ENCODE results near the gene FBXW2.
"Not testable (repeated sequence)": the region's sequence is repeated elsewhere in the genome, so short reads cannot be mapped to it uniquely, and the experiment has no call there.

FBXW2 gene

GRCh38 chr9:120792898-120793765 lies at the start of gene FBXW2:
Gene FBXW2 (minus strand): TSS chr9:120793416. CDS start chr9:120788258, 5,158 bp downstream.
- peak within 1 kb of the TSS; percentile 98 for H3K4me3 Mint-ChIP-seq
- peaks cover 36% of the 10 kb centered on the region for H3K4me1 Mint-ChIP-seq
- H3K27me3 Mint-ChIP-seq: no peaks in the 10 kb centered on the region
- no peaks in the 10 kb centered on the region for H3K9me3 Mint-ChIP-seq
- peak within 1 kb of the TSS; percentile 97 to 98 for H3K27ac Mint-ChIP-seq
- DNase-seq: peak; percentile 83 to 87
- peak; percentile 97 for ATAC-seq

GRCh38 chr9:120841930-120842684 lies 48.9 kb upstream of the FBXW2 start:
- no peaks in the 10 kb centered on the region for H3K9me3 Mint-ChIP-seq
- ATAC-seq (peak; percentile 0), DNase-seq (no peak)
- no peaks in the 10 kb centered on the region for H3K27me3 Mint-ChIP-seq
- H3K4me3 Mint-ChIP-seq: peak overlapping the region; percentile 99 to 100
- H3K4me1 Mint-ChIP-seq: peaks cover 80% of the 10 kb centered on the region
- peak overlapping the region; percentile 99 to 100 for H3K27ac Mint-ChIP-seq

GRCh38 chr9:120839146-120839545 lies 45.9 kb upstream of the FBXW2 start:
- no peaks in the 10 kb centered on the region for H3K9me3 Mint-ChIP-seq
- H3K4me1 Mint-ChIP-seq: peaks cover 60% of the 10 kb centered on the region
- H3K27ac Mint-ChIP-seq: peak overlapping the region in 1 of 2 donors; percentile 16
- DNase-seq (no peak), ATAC-seq (no peak)
- H3K4me3 Mint-ChIP-seq: peak overlapping the region; percentile 2 to 59
- H3K27me3 Mint-ChIP-seq: no peaks in the 10 kb centered on the region

- no peak for DNase-seq
- Mint-ChIP-seq H3K4me1 (peaks cover 57% of the 10 kb centered on the region), H3K4me3 (peak overlapping the region in 1 of 2 donors; percentile 46), H3K27ac (peak overlapping the region in 1 of 2 donors; percentile 85), H3K9me3 (no peaks in the 10 kb centered on the region), H3K27me3 (no peaks in the 10 kb centered on the region)
- no peak for ATAC-seq
Measured at GRCh38 chr9:120837921-120838320, 44.7 kb upstream of the FBXW2 start.

- H3K27ac Mint-ChIP-seq: peak overlapping the region in 1 of 2 donors; percentile 49
Measured at GRCh38 chr9:120833325-120833724, 40.1 kb upstream of the FBXW2 start.

GRCh38 chr9:120832807-120833206 lies 39.6 kb upstream of the FBXW2 start:
- DNase-seq: no peak
- Mint-ChIP-seq H3K27me3 (no peaks in the 10 kb centered on the region), H3K27ac (peak overlapping the region in 1 of 2 donors; percentile 13), H3K9me3 (no peaks in the 10 kb centered on the region), H3K4me3 (no peak overlapping the region), H3K4me1 (peaks cover 18% of the 10 kb centered on the region)
- ATAC-seq: no peak

More at GRCh38 chr9:120833325-120833724, 40.1 kb upstream of the FBXW2 start:
- Mint-ChIP-seq H3K27me3 (no peaks in the 10 kb centered on the region), H3K4me3 (no peak overlapping the region), H3K4me1 (peaks cover 23% of the 10 kb centered on the region), H3K9me3 (no peaks in the 10 kb centered on the region)
- ATAC-seq (no peak), DNase-seq (no peak)

- H3K27me3 Mint-ChIP-seq: no peaks in the 10 kb centered on the region
- no peak overlapping the region for H3K4me3 Mint-ChIP-seq
- H3K27ac Mint-ChIP-seq: no peak overlapping the region
- ATAC-seq: no peak
- DNase-seq: no peak
- peaks cover 9% of the 10 kb centered on the region for H3K4me1 Mint-ChIP-seq
- H3K9me3 Mint-ChIP-seq: no peaks in the 10 kb centered on the region
Measured at GRCh38 chr9:120830865-120831264, 37.6 kb upstream of the FBXW2 start.

- Mint-ChIP-seq H3K9me3 (no peaks in the 10 kb centered on the region), H3K27me3 (no peaks in the 10 kb centered on the region), H3K4me1 (peaks cover 9% of the 10 kb centered on the region), H3K4me3 (no peak overlapping the region), H3K27ac (no peak overlapping the region)
- ATAC-seq (no peak), DNase-seq (no peak)
Measured at GRCh38 chr9:120830151-120830550, 36.9 kb upstream of the FBXW2 start.

GRCh38 chr9:120829650-120830049 lies 36.4 kb upstream of the FBXW2 start:
- Mint-ChIP-seq H3K4me3 (no peak overlapping the region), H3K9me3 (no peaks in the 10 kb centered on the region), H3K27ac (peak overlapping the region; percentile 2 to 5), H3K4me1 (peaks cover 6% of the 10 kb centered on the region), H3K27me3 (no peaks in the 10 kb centered on the region)
- ATAC-seq (no peak), DNase-seq (no peak)

- H3K4me1 Mint-ChIP-seq: no peaks in the 10 kb centered on the region
- H3K4me3 Mint-ChIP-seq: no peak overlapping the region
- no peaks in the 10 kb centered on the region for H3K27me3 Mint-ChIP-seq
- H3K9me3 Mint-ChIP-seq: no peaks in the 10 kb centered on the region
- ATAC-seq: no peak
- H3K27ac Mint-ChIP-seq: peak overlapping the region in 1 of 2 donors; percentile 20
- DNase-seq: no peak
Measured at GRCh38 chr9:120820095-120820494, 26.9 kb upstream of the FBXW2 start.

GRCh38 chr9:120818595-120818994 lies 25.4 kb upstream of the FBXW2 start:
- Mint-ChIP-seq H3K4me1 (peaks cover 3% of the 10 kb centered on the region), H3K9me3 (no peaks in the 10 kb centered on the region), H3K27ac (no peak overlapping the region), H3K4me3 (no peak overlapping the region), H3K27me3 (no peaks in the 10 kb centered on the region)
- DNase-seq: no peak
- ATAC-seq: no peak

- DNase-seq: no peak
- peaks cover 14% of the 10 kb centered on the region for H3K4me1 Mint-ChIP-seq
- no peaks in the 10 kb centered on the region for H3K27me3 Mint-ChIP-seq
- no peak overlapping the region for H3K4me3 Mint-ChIP-seq
- no peak for ATAC-seq
- no peaks in the 10 kb centered on the region for H3K9me3 Mint-ChIP-seq
- H3K27ac Mint-ChIP-seq: no peak overlapping the region
Measured at GRCh38 chr9:120815075-120815474, 21.9 kb upstream of the FBXW2 start.

- Mint-ChIP-seq H3K4me3 (no peak overlapping the region), H3K27me3 (no peaks in the 10 kb centered on the region), H3K27ac (no peak overlapping the region), H3K9me3 (peaks cover 28 to 51% of the 10 kb centered on the region in 2 donors), H3K4me1 (peaks cover 14% of the 10 kb centered on the region)
- ATAC-seq (no peak), DNase-seq (no peak)
Measured at GRCh38 chr9:120808931-120809330, 15.7 kb upstream of the FBXW2 start.

- H3K27me3 Mint-ChIP-seq: no peaks in the 10 kb centered on the region
- peaks cover 28 to 52% of the 10 kb centered on the region in 2 donors for H3K9me3 Mint-ChIP-seq
- H3K4me3 Mint-ChIP-seq: no peak overlapping the region
- no peak for ATAC-seq
- DNase-seq: no peak
- H3K27ac Mint-ChIP-seq: no peak overlapping the region
- peaks cover 4% of the 10 kb centered on the region for H3K4me1 Mint-ChIP-seq
Measured at GRCh38 chr9:120807607-120808379, 14.6 kb upstream of the FBXW2 start.

GRCh38 chr9:120804784-120805363 lies 11.7 kb upstream of the FBXW2 start:
- not testable (repeated sequence) for H3K27ac Mint-ChIP-seq, H3K4me3 Mint-ChIP-seq, ATAC-seq, H3K27me3 Mint-ChIP-seq, H3K4me1 Mint-ChIP-seq, DNase-seq
- peaks cover 28 to 52% of the 10 kb centered on the region in 2 donors for H3K9me3 Mint-ChIP-seq
